ENCODE results near the gene CNPY4.
A peak's percentile ranks its signal among the peaks of the same experiment; 100 is the strongest.

The CNPY4 gene

GRCh38 chr7:100169147-100169850, 49.9 kb downstream of the CNPY4 start:
- POLR2A ChIA-PET (ENCODE audit: low non-redundant PET): no interaction called here
- CTCF ChIA-PET: no interaction called here
- no peak for DNase-seq (ENCODE audit: low spot score)
- TF ChIP-seq CTCF (conservative IDR thresholded peaks at IDR 0.05; ENCODE audit: low read depth): no peak
- peak overlapping the region; percentile 86 for H3K27ac ChIP-seq

GRCh38 chr7:100170101-100170897, 50.9 kb downstream of the CNPY4 start:
- CTCF ChIA-PET: interaction anchor here (1.0 kb wide), 1 partner anchor 12 kb away, joined by 3 read pairs; no protein-coding TSS in a partner anchor
- no peak for TF ChIP-seq CTCF (conservative IDR thresholded peaks at IDR 0.05; ENCODE audit: low read depth)

GRCh38 chr7:100171087-100171681, 51.8 kb downstream of the CNPY4 start:
- H3K27ac ChIP-seq: no peak overlapping the region
- TF ChIP-seq CTCF (conservative IDR thresholded peaks at IDR 0.05; ENCODE audit: low read depth): no peak
- ChIA-PET POLR2A (ENCODE audit: low non-redundant PET) (no interaction called here), CTCF (interaction anchor here (1.0 kb wide), 1 partner anchor 13 kb away, joined by 3 read pairs; no protein-coding TSS in a partner anchor)
- DNase-seq (ENCODE audit: low spot score): no peak

More at GRCh38 chr7:100170101-100170897, 50.9 kb downstream of the CNPY4 start:
- DNase-seq (ENCODE audit: low spot score): no peak
- POLR2A ChIA-PET (ENCODE audit: low non-redundant PET): no interaction called here
- no peak overlapping the region for H3K27ac ChIP-seq

- POLR2A ChIA-PET (ENCODE audit: low non-redundant PET): no interaction called here
- TF ChIP-seq CTCF (conservative IDR thresholded peaks at IDR 0.05; ENCODE audit: low read depth): no peak
- no peak overlapping the region for H3K27ac ChIP-seq
- DNase-seq (ENCODE audit: low spot score): no peak
- CTCF ChIA-PET: interaction anchor here (0.6 kb wide), 1 partner anchor 40 kb away, joined by 4 read pairs; no protein-coding TSS in a partner anchor
Measured at GRCh38 chr7:100171840-100172239, 52.4 kb downstream of the CNPY4 start.

- ChIA-PET POLR2A (ENCODE audit: low non-redundant PET) (no interaction called here), CTCF (no interaction called here)
- H3K27ac ChIP-seq: no peak overlapping the region
- DNase-seq (ENCODE audit: low spot score): no peak
- no peak for TF ChIP-seq CTCF (conservative IDR thresholded peaks at IDR 0.05; ENCODE audit: low read depth)
Measured at GRCh38 chr7:100173806-100174495, 54.5 kb downstream of the CNPY4 start.

- no peak overlapping the region for H3K27ac ChIP-seq
- CTCF ChIA-PET: no interaction called here
- TF ChIP-seq CTCF (conservative IDR thresholded peaks at IDR 0.05; ENCODE audit: low read depth): no peak
- POLR2A ChIA-PET (ENCODE audit: low non-redundant PET): no interaction called here
- no peak for DNase-seq (ENCODE audit: low spot score)
Measured at GRCh38 chr7:100174582-100174981, 55.1 kb downstream of the CNPY4 start.
